ENCODE results near the gene SUCO. TPM values are rescaled to one million over a fixed set of nuclear protein-coding genes. Genes with fewer than 3 reads are reported as not detected.

SUCO gene
- total and polyA plus RNA-seq, 2 experiments from 2014 or later, result 18.0 to 49.8 TPM

DNA sequence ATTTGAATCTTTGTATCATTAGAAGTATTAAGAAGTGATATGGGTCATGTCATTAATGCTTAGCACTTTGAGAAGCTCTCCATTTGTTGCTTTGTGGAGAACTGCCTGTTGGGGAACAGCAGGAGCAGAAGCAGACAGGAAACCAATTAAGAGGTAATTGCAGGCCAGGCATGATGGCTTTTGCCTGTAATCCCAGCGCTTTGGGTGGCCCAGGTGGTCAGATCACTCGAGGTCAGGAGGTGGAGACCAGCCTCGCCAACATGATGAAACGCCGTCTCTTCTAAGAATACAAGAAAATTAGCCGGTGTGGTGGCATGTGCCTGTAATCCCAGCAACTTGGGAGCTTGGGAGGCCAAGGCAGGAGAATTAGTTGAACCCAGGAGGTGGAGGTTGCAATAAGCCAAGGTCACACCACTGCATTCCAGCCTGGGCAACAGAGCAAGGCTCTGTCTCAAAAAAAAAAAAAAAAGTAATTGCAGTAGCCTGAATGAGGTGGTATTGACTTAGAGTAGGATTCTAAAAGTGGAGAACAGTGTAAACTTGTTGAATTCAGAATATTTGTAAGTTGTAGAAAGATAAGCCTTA is 68.2 kb downstream of the SUCO start (continued):
- TF ChIP-seq, protein P1, sequence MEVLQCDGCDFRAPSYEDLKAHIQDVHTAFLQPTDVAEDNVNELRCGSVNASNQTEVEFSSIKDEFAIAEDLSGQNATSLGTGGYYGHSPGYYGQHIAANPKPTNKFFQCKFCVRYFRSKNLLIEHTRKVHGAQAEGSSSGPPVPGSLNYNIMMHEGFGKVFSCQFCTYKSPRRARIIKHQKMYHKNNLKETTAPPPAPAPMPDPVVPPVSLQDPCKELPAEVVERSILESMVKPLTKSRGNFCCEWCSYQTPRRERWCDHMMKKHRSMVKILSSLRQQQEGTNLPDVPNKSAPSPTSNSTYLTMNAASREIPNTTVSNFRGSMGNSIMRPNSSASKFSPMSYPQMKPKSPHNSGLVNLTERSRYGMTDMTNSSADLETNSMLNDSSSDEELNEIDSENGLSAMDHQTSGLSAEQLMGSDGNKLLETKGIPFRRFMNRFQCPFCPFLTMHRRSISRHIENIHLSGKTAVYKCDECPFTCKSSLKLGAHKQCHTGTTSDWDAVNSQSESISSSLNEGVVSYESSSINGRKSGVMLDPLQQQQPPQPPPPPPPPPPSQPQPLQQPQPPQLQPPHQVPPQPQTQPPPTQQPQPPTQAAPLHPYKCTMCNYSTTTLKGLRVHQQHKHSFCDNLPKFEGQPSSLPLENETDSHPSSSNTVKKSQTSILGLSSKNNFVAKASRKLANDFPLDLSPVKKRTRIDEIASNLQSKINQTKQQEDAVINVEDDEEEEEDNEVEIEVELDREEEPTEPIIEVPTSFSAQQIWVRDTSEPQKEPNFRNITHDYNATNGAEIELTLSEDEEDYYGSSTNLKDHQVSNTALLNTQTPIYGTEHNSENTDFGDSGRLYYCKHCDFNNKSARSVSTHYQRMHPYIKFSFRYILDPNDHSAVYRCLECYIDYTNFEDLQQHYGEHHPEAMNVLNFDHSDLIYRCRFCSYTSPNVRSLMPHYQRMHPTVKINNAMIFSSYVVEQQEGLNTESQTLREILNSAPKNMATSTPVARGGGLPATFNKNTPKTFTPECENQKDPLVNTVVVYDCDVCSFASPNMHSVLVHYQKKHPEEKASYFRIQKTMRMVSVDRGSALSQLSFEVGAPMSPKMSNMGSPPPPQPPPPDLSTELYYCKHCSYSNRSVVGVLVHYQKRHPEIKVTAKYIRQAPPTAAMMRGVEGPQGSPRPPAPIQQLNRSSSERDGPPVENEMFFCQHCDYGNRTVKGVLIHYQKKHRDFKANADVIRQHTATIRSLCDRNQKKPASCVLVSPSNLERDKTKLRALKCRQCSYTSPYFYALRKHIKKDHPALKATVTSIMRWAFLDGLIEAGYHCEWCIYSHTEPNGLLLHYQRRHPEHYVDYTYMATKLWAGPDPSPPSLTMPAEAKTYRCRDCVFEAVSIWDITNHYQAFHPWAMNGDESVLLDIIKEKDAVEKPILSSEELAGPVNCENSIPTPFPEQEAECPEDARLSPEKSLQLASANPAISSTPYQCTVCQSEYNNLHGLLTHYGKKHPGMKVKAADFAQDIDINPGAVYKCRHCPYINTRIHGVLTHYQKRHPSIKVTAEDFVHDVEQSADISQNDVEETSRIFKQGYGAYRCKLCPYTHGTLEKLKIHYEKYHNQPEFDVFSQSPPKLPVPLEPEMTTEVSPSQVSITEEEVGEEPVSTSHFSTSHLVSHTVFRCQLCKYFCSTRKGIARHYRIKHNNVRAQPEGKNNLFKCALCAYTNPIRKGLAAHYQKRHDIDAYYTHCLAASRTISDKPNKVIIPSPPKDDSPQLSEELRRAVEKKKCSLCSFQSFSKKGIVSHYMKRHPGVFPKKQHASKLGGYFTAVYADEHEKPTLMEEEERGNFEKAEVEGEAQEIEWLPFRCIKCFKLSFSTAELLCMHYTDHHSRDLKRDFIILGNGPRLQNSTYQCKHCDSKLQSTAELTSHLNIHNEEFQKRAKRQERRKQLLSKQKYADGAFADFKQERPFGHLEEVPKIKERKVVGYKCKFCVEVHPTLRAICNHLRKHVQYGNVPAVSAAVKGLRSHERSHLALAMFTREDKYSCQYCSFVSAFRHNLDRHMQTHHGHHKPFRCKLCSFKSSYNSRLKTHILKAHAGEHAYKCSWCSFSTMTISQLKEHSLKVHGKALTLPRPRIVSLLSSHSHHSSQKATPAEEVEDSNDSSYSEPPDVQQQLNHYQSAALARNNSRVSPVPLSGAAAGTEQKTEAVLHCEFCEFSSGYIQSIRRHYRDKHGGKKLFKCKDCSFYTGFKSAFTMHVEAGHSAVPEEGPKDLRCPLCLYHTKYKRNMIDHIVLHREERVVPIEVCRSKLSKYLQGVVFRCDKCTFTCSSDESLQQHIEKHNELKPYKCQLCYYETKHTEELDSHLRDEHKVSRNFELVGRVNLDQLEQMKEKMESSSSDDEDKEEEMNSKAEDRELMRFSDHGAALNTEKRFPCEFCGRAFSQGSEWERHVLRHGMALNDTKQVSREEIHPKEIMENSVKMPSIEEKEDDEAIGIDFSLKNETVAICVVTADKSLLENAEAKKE (CRISPR knock-in tag; IDR thresholded peaks at IDR 0.05), result no peak
- TF ChIP-seq CREB1 (CRISPR knock-in tag; IDR thresholded peaks at IDR 0.05; ENCODE audit: low read depth) (no peak), POLR2AphosphoS5 (IDR thresholded peaks at IDR 0.05; ENCODE audit: low read depth) (no peak)

DNA sequence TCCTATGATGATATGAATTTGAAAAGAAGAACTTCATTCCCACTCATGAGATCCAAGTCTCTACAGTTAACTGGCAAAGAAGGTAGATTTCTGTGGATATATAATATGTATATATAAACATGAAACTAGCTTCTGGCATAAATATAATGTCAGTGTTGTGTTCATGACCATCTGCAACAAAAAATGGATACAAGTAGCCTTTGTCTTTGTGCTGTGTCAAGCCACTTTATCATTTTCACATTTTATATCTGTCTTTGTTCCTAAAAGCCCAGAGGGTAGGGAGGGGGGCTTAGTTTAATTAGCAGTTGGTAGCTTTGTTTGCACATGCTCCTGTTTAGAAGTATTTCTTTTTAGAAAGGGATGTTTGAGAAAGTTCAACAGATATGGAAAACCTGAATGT is 69.8 kb downstream of the SUCO start:
- H4K20me1 ChIP-seq (replicated peaks; ENCODE audit: insufficient read depth), result no peaks in the 10 kb centered on the region
- H3K9me3 Mint-ChIP-seq, result peaks cover 2% of the 10 kb centered on the region
- H3K27me3 ChIP-seq (ENCODE audit: insufficient read depth), result no peaks in the 10 kb centered on the region
- H3K4me3 Mint-ChIP-seq, result no peak overlapping the region
- peaks cover 31% of the 10 kb centered on the region for H3K36me3 Mint-ChIP-seq (ENCODE audit: low read depth)
- H3K4me3 ChIP-seq, result no peak overlapping the region
- H3K27me3 Mint-ChIP-seq (ENCODE audit: insufficient read depth, low read depth, poor library complexity), result no peaks in the 10 kb centered on the region
- DNase-seq (ENCODE audit: low spot score) (no peak), ATAC-seq (no peak)
- H3K9me2 ChIP-seq (ENCODE audit: insufficient read depth), result no peaks in the 10 kb centered on the region
- H3K27ac ChIP-seq (ENCODE audit: low read depth), result no peak overlapping the region
- H3K79me2 ChIP-seq (replicated peaks; ENCODE audit: insufficient read depth), result peaks cover 15% of the 10 kb centered on the region
- peaks cover 9% of the 10 kb centered on the region; the same call in 1 of the 2 replicates for H3K36me3 ChIP-seq (ENCODE audit: insufficient read depth)
- H3K4me2 ChIP-seq, result no peak overlapping the region
- H3K4me1 Mint-ChIP-seq, result no peaks in the 10 kb centered on the region
- H2AFZ ChIP-seq, result no peak overlapping the region
- no peaks in the 10 kb centered on the region for H3K4me1 ChIP-seq (ENCODE audit: insufficient read depth)
- H3K27ac Mint-ChIP-seq, result no peak overlapping the region
- no peaks in the 10 kb centered on the region for H3F3A ChIP-seq (replicated peaks; ENCODE audit: low read depth)
- TF ChIP-seq EZH2 (IDR thresholded peaks at IDR 0.05; ENCODE audit: low read depth, unreplicated experiment) (no peak), ZNF331 (CRISPR knock-in tag; IDR thresholded peaks at IDR 0.05; ENCODE audit: low read depth) (no peak), ZNF114 (CRISPR knock-in tag; IDR thresholded peaks at IDR 0.05) (no peak), EZH2phosphoT487 (IDR thresholded peaks at IDR 0.05; ENCODE audit: unreplicated experiment) (no peak), STAT1 (IDR thresholded peaks at IDR 0.05; ENCODE audit: unreplicated experiment) (no peak), NANOG (IDR thresholded peaks at IDR 0.05; ENCODE audit: borderline replicate concordance) (no peak)
- TF ChIP-seq, protein P2, sequence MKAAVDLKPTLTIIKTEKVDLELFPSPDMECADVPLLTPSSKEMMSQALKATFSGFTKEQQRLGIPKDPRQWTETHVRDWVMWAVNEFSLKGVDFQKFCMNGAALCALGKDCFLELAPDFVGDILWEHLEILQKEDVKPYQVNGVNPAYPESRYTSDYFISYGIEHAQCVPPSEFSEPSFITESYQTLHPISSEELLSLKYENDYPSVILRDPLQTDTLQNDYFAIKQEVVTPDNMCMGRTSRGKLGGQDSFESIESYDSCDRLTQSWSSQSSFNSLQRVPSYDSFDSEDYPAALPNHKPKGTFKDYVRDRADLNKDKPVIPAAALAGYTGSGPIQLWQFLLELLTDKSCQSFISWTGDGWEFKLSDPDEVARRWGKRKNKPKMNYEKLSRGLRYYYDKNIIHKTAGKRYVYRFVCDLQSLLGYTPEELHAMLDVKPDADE (IDR thresholded peaks at IDR 0.05), result no peak
- TF ChIP-seq, protein P3, sequence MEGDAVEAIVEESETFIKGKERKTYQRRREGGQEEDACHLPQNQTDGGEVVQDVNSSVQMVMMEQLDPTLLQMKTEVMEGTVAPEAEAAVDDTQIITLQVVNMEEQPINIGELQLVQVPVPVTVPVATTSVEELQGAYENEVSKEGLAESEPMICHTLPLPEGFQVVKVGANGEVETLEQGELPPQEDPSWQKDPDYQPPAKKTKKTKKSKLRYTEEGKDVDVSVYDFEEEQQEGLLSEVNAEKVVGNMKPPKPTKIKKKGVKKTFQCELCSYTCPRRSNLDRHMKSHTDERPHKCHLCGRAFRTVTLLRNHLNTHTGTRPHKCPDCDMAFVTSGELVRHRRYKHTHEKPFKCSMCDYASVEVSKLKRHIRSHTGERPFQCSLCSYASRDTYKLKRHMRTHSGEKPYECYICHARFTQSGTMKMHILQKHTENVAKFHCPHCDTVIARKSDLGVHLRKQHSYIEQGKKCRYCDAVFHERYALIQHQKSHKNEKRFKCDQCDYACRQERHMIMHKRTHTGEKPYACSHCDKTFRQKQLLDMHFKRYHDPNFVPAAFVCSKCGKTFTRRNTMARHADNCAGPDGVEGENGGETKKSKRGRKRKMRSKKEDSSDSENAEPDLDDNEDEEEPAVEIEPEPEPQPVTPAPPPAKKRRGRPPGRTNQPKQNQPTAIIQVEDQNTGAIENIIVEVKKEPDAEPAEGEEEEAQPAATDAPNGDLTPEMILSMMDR (conservative IDR thresholded peaks at IDR 0.05; ENCODE audit: low read depth in 2 of 2), result no peak
